Common myeloid progenitor, CD34-positive (primary cell): ENCODE measurements around the gene MYL4.
"Not testable (repeated sequence)": the region's sequence is repeated elsewhere in the genome, so short reads cannot be mapped to it uniquely, and the experiment has no call there.

Source experiments
- CTCF ChIA-PET: fragments of 350-600 bp; sonication (Branson Sonifier 250); formaldehyde crosslinking; loops from one replicate; lab custom pipeline; 2021; ENCODE audit warnings: antibody characterized with exemption; lab: Charles Lee
- POLR2A ChIA-PET: fragments of 350-600 bp; sonication (Branson Sonifier 250); formaldehyde crosslinking; loops from one replicate; lab custom pipeline; 2021; ENCODE audit warnings: antibody characterized with exemption; lab: Charles Lee
- DNase-seq, 3 donors: peaks; one replicate each; pipeline versions ENCODE4 v3.0.0 to v3.0.0-alpha.2; 2013
- H3K27ac ChIP-seq, 2 experiments: 1 replicate in 1 of 2; 2 replicates in 1 of 2; pipeline ENCODE4 v1.7.0; 2013; ENCODE audit warnings: inconsistent platforms in 2 of 2, low read length in 2 of 2, mild to moderate bottlenecking in 2 of 2, low read depth in 1 of 2, moderate library complexity in 1 of 2; ENCODE audit not compliant: severe bottlenecking in 2 of 2, insufficient read depth in 1 of 2, poor library complexity in 1 of 2
- H3K27me3 ChIP-seq, 5 experiments: replicated peaks in 2 of 5; 1 replicate in 3 of 5; 2 replicates in 2 of 5; pipeline versions ENCODE4 v1.6.1 to v1.7.0; 2013; ENCODE audit warnings: low read length in 4 of 5, mild to moderate bottlenecking in 2 of 5, moderate library complexity in 2 of 5, inconsistent platforms in 1 of 5; ENCODE audit not compliant: insufficient read depth in 5 of 5, control insufficient read depth in 4 of 5
- H3K36me3 ChIP-seq, 4 experiments: 1 replicate in 2 of 4; 2 replicates in 2 of 4; pipeline versions ENCODE4 v1.6.1 to v1.7.0; 2013; ENCODE audit warnings: low read length in 3 of 4, control low read depth in 1 of 4, mild to moderate bottlenecking in 1 of 4; ENCODE audit not compliant: control insufficient read depth in 4 of 4, insufficient read depth in 4 of 4
- H3K4me1 ChIP-seq, 4 experiments: 1 replicate in 3 of 4; 2 replicates in 1 of 4; pipeline versions ENCODE4 v1.6.1 to v1.7.1; 2013; ENCODE audit warnings: low read length in 3 of 4, mild to moderate bottlenecking in 3 of 4, control low read depth in 1 of 4, inconsistent platforms in 1 of 4, moderate library complexity in 1 of 4; ENCODE audit not compliant: control insufficient read depth in 4 of 4, insufficient read depth in 4 of 4; ENCODE audit errors: control extremely low read depth in 1 of 4
- H3K4me3 ChIP-seq, 7 experiments: 1 replicate in 4 of 7; 2 replicates in 3 of 7; pipeline versions ENCODE4 v1.5.1 to v1.7.0; 2013; ENCODE audit warnings: mild to moderate bottlenecking in 7 of 7, low read length in 6 of 7, moderate library complexity in 6 of 7, inconsistent platforms in 2 of 7, low read depth in 2 of 7, control low read depth in 1 of 7; ENCODE audit not compliant: insufficient read depth in 4 of 7, control insufficient read depth in 1 of 7; ENCODE audit errors: extremely low read depth in 1 of 7
- H3K9me3 ChIP-seq, 5 experiments: 1 replicate in 4 of 5; 2 replicates in 1 of 5; pipeline versions ENCODE4 v1.6.1 to v1.7.1; 2013; ENCODE audit warnings: low read length in 4 of 5, mild to moderate bottlenecking in 2 of 5, inconsistent platforms in 1 of 5, low read depth in 1 of 5, moderate library complexity in 1 of 5; ENCODE audit not compliant: control insufficient read depth in 4 of 5, insufficient read depth in 2 of 5; ENCODE audit errors: control extremely low read depth in 1 of 5
- WGBS: methylation state at CpG from one replicate; pipeline ENCODE4 v1.1.5; 2013; ENCODE audit not compliant: insufficient coverage; 5-methylcytosine and 5-hydroxymethylcytosine counted together

MYL4 gene

GRCh38 chr17:47210779-47211178, 1.6 kb downstream of the MYL4 start:
- Histone ChIP-seq H3K27me3 (peaks cover 0 to 2% (median 0%) of the 10 kb centered on the region in 5 experiments), H3K27ac (no peak overlapping the region), H3K4me3 (peak overlapping the region in 1 of 7 experiments; percentile 2), H3K4me1 (peaks cover 0 to 19% (median 5%) of the 10 kb centered on the region in 4 experiments), H3K36me3 (no peaks in the 10 kb centered on the region), H3K9me3 (no peaks in the 10 kb centered on the region)
- ChIA-PET CTCF (no interaction called here), POLR2A (no interaction called here)
- DNase-seq = no peak
- 100% methylated on average over 1 of the region's 2 CpGs for WGBS

- ChIA-PET CTCF (no interaction called here), POLR2A (no interaction called here)
- Histone ChIP-seq H3K4me1 (peaks cover 0 to 19% (median 8%) of the 10 kb centered on the region in 4 experiments), H3K36me3 (no peaks in the 10 kb centered on the region), H3K4me3 (no peak overlapping the region), H3K27ac (no peak overlapping the region), H3K9me3 (no peaks in the 10 kb centered on the region), H3K27me3 (peaks cover 0 to 2% (median 0%) of the 10 kb centered on the region in 5 experiments)
- no peak for DNase-seq
- 96% methylated on average over 2 of the region's 2 CpGs for WGBS
Measured at GRCh38 chr17:47212458-47212857, 3.3 kb downstream of the MYL4 start.

- Histone ChIP-seq H3K9me3 (no peaks in the 10 kb centered on the region), H3K4me3 (no peak overlapping the region), H3K27me3 (peaks cover 0 to 2% (median 0%) of the 10 kb centered on the region in 5 experiments), H3K36me3 (no peaks in the 10 kb centered on the region), H3K4me1 (peaks cover 0 to 27% (median 15%) of the 10 kb centered on the region in 4 experiments), H3K27ac (no peak overlapping the region)
- peak in 2 of 3 donors; percentile 66 to 81 for DNase-seq
- POLR2A ChIA-PET = no interaction called here
- CTCF ChIA-PET = no interaction called here
- WGBS = no CpG with 5 or more reads among the region's 4 CpGs
Measured at GRCh38 chr17:47213540-47213939, 4.4 kb downstream of the MYL4 start.

- no peaks in the 10 kb centered on the region for H3K9me3 ChIP-seq
- peaks cover 0 to 2% (median 0%) of the 10 kb centered on the region in 5 experiments for H3K27me3 ChIP-seq
- no peak overlapping the region for H3K4me3 ChIP-seq
- CTCF ChIA-PET = no interaction called here
- DNase-seq = no peak
- POLR2A ChIA-PET = no interaction called here
- peaks cover 5 to 38% (median 27%) of the 10 kb centered on the region in 4 experiments for H3K4me1 ChIP-seq
- 100% methylated on average over 1 of the region's 3 CpGs for WGBS
- H3K27ac ChIP-seq = no peak overlapping the region
- H3K36me3 ChIP-seq = no peaks in the 10 kb centered on the region
Measured at GRCh38 chr17:47214931-47215330, 5.8 kb downstream of the MYL4 start.

GRCh38 chr17:47216821-47217220, 7.7 kb downstream of the MYL4 start:
- POLR2A ChIA-PET, H3K4me3 ChIP-seq, H3K9me3 ChIP-seq, H3K27me3 ChIP-seq, H3K27ac ChIP-seq, CTCF ChIA-PET, H3K36me3 ChIP-seq: not testable (repeated sequence)
- WGBS = 80% methylated on average over 3 of the region's 4 CpGs
- peak in 1 of 3 donors; percentile 38 for DNase-seq
- H3K4me1 ChIP-seq = peaks cover 9 to 57% (median 43%) of the 10 kb centered on the region in 4 experiments

- H3K9me3 ChIP-seq, DNase-seq, POLR2A ChIA-PET, CTCF ChIA-PET, H3K27ac ChIP-seq, H3K4me3 ChIP-seq, H3K27me3 ChIP-seq, H3K36me3 ChIP-seq: not testable (repeated sequence)
- peaks cover 9 to 57% (median 44%) of the 10 kb centered on the region in 4 experiments for H3K4me1 ChIP-seq
- WGBS = no CpG with 5 or more reads among the region's 2 CpGs
Measured at GRCh38 chr17:47217279-47217678, 8.1 kb downstream of the MYL4 start.

- Histone ChIP-seq H3K27ac (peak overlapping the region in 1 of 2 experiments; percentile 50), H3K9me3 (peaks cover 0 to 5% (median under 1%) of the 10 kb centered on the region in 5 experiments), H3K27me3 (no peaks in the 10 kb centered on the region), H3K4me1 (peaks cover 9 to 51% (median 41%) of the 10 kb centered on the region in 4 experiments), H3K36me3 (no peaks in the 10 kb centered on the region), H3K4me3 (peak overlapping the region in 4 of 7 experiments; percentile 11 to 64 (median 16))
- ChIA-PET POLR2A (no interaction called here), CTCF (interaction anchor here (1.2 kb wide), 1 partner anchor 23 kb away, joined by 3 read pairs; no protein-coding TSS in a partner anchor)
- peak; percentile 50 to 95 (median 88) for DNase-seq
- 2% methylated on average over 5 of the region's 6 CpGs for WGBS
Measured at GRCh38 chr17:47218896-47219430, 9.8 kb downstream of the MYL4 start.
